ENCODE measurements around the gene ANKRD33B. TPM values are rescaled to one million over a fixed set of nuclear protein-coding genes. Genes with fewer than 3 reads are reported as not detected.

ANKRD33B gene
- total and polyA plus RNA-seq, 2 of the 13 experiments (the other 11 are each of a cell fraction or from before 2014, with no cell fraction given) = 0.02 TPM; not detected in 1

GRCh38 chr5:10601246-10602030, 37.6 kb downstream of the ANKRD33B start (continued):
- TF ChIP-seq ZNF512 (CRISPR knock-in tag; IDR thresholded peaks at IDR 0.05) = no peak
- no peak for TF ChIP-seq ZNF383 (CRISPR knock-in tag; IDR thresholded peaks at IDR 0.05; ENCODE audit: borderline replicate concordance)
- no peak for TF ChIP-seq NFATC3 (CRISPR knock-in tag; IDR thresholded peaks at IDR 0.05)
- no peak for TF ChIP-seq ZNF44 (CRISPR knock-in tag; IDR thresholded peaks at IDR 0.05)
- TF ChIP-seq SALL1 (CRISPR knock-in tag; IDR thresholded peaks at IDR 0.05) = peak; percentile 38; the same call in 1 of the 2 replicates
- TF ChIP-seq NFIB (CRISPR knock-in tag; IDR thresholded peaks at IDR 0.05; ENCODE audit: borderline replicate concordance) = 0 out of 2 replicates have a peak, but pooled peaks have one; percentile 77
- no peak for TF ChIP-seq TRIM22 (IDR thresholded peaks at IDR 0.05)
- TF ChIP-seq CENPT (CRISPR knock-in tag; IDR thresholded peaks at IDR 0.05; ENCODE audit: low read depth) = no peak
- no peak for TF ChIP-seq RFX3 (CRISPR knock-in tag; IDR thresholded peaks at IDR 0.05)
- TF ChIP-seq ZNF251 (CRISPR knock-in tag; IDR thresholded peaks at IDR 0.05) = no peak
- no peak for TF ChIP-seq PHF20 (CRISPR knock-in tag; IDR thresholded peaks at IDR 0.05)
- TF ChIP-seq GATA4 (IDR thresholded peaks at IDR 0.05; ENCODE audit: borderline replicate concordance, low read depth) = no peak
- TF ChIP-seq ZBTB3 (CRISPR knock-in tag; IDR thresholded peaks at IDR 0.05; ENCODE audit: borderline replicate concordance, low read depth) = no peak
- TF ChIP-seq POLR2G (IDR thresholded peaks at IDR 0.05; ENCODE audit: low read depth, low read length) = no peak
- no peak for TF ChIP-seq ZNF598 (CRISPR knock-in tag; IDR thresholded peaks at IDR 0.05; ENCODE audit: borderline replicate concordance)
- TF ChIP-seq SP5 (CRISPR knock-in tag; IDR thresholded peaks at IDR 0.05; ENCODE audit: borderline replicate concordance, low read depth) = no peak
- TF ChIP-seq ZNF773 (CRISPR knock-in tag; IDR thresholded peaks at IDR 0.05; ENCODE audit: borderline replicate concordance) = no peak
- no peak for TF ChIP-seq ZNF704 (CRISPR knock-in tag; IDR thresholded peaks at IDR 0.05; ENCODE audit: borderline replicate concordance)
- no peak for TF ChIP-seq FOXJ3 (CRISPR knock-in tag; IDR thresholded peaks at IDR 0.05; ENCODE audit: borderline replicate concordance)
- TF ChIP-seq ZNF224 (CRISPR knock-in tag; IDR thresholded peaks at IDR 0.05) = no peak
- no peak for TF ChIP-seq ZNF30 (CRISPR knock-in tag; IDR thresholded peaks at IDR 0.05)
- no peak for TF ChIP-seq SIN3A (IDR thresholded peaks at IDR 0.05; ENCODE audit: borderline replicate concordance, low read depth, low read length)
- TF ChIP-seq SMAD9 (CRISPR knock-in tag; IDR thresholded peaks at IDR 0.05) = no peak
- TF ChIP-seq TMF1 (CRISPR knock-in tag; IDR thresholded peaks at IDR 0.05; ENCODE audit: low read depth) = no peak
- TF ChIP-seq PHB2 (IDR thresholded peaks at IDR 0.05; ENCODE audit: partially characterized antibody) = no peak
- TF ChIP-seq BHLHE40 (IDR thresholded peaks at IDR 0.05; ENCODE audit: low read length) = no peak
- TF ChIP-seq TFAP4 (IDR thresholded peaks at IDR 0.05; ENCODE audit: borderline replicate concordance, low read depth) = peak; percentile 52; the same call in 1 of the 2 replicates
